ENCODE measurements around the gene PAPOLA. TPM values are rescaled to one million over a fixed set of nuclear protein-coding genes. Genes with fewer than 3 reads are reported as not detected.

The PAPOLA gene
- total RNA-seq, 6 experiments from 2014 or later, result 68.0 to 102 (median 88.1) TPM

GRCh38 chr14:96532632-96533031 is 30.4 kb downstream of the PAPOLA start:
- ATAC-seq (peak; percentile 49 to 82 (median 74)), DNase-seq (no peak)
- intact Hi-C loops (cut with DNase I), result no loop called here
- Histone ChIP-seq H3K27me3 (no peaks in the 10 kb centered on the region), H3K9me3 (no peaks in the 10 kb centered on the region), H3K27ac (peak overlapping the region in 2 of 3 donors; percentile 43 to 44), H3K4me3 (no peak overlapping the region), H3K4me1 (peaks cover 0 to 24% (median 0%) of the 10 kb centered on the region in 4 donors), H3K36me3 (peaks cover 0 to 28% (median 5%) of the 10 kb centered on the region in 4 donors)
- TF ChIP-seq POLR2A (IDR thresholded peaks at IDR 0.05), result no peak
- TF ChIP-seq, protein P1, sequence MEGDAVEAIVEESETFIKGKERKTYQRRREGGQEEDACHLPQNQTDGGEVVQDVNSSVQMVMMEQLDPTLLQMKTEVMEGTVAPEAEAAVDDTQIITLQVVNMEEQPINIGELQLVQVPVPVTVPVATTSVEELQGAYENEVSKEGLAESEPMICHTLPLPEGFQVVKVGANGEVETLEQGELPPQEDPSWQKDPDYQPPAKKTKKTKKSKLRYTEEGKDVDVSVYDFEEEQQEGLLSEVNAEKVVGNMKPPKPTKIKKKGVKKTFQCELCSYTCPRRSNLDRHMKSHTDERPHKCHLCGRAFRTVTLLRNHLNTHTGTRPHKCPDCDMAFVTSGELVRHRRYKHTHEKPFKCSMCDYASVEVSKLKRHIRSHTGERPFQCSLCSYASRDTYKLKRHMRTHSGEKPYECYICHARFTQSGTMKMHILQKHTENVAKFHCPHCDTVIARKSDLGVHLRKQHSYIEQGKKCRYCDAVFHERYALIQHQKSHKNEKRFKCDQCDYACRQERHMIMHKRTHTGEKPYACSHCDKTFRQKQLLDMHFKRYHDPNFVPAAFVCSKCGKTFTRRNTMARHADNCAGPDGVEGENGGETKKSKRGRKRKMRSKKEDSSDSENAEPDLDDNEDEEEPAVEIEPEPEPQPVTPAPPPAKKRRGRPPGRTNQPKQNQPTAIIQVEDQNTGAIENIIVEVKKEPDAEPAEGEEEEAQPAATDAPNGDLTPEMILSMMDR (IDR thresholded peaks at IDR 0.05), result no peak

GRCh38 chr14:96536807-96537206 is 34.6 kb downstream of the PAPOLA start:
- H3K9me3 ChIP-seq, result no peaks in the 10 kb centered on the region
- 86% methylated on average over 1 of the region's 1 CpG for WGBS (ENCODE audit: insufficient coverage, low coverage, low lambda C conversion rate, missing lambda C conversion rate)
- intact Hi-C loops (cut with DNase I), result no loop called here

DNA sequence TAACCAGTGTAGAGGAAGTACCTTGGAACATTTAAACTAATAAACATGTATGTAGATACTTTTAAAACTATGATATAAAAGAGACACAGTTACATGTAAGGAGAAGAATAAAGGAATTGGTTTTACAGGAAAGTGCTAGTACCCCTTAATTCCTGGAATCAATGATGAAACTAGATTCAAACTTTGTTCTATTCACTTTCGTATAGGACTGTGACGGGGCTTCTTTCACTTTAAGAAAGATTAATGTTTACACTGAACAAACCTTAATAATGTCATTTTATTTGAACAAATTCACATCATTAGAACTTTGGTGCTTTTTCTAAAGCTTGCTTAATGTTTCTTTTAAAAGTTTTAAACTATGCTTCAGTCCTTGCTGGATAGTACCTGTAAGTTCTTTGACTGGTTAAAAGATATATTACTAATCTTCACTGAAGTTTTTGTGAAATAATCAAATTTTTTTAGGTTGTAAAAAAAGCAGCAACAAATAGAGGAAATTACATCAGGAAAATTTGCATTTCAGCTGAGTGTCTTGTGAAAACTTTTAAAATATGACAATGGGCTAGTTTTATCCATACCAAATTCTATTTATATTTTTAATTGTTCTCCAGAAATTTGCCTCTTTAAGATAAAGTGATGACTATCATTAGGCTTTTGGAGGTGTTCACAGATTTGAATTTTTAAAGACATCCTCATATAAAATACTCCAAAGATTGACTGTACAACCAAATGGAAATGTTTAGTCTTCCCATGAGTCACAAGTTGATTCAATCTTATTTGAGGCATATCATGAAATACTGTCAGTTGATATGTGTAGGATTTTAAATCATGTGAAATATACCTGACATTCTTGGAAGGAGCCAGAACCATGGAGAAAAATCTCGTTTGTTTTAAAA is 36.2 kb downstream of the PAPOLA start:
- intact Hi-C loops (cut with DNase I), result no loop called here
- H3K27ac ChIP-seq, result peak overlapping the region; percentile 35 to 77 (median 52)
- H3K27me3 ChIP-seq, result no peaks in the 10 kb centered on the region
- ATAC-seq (peak; percentile 47 to 81 (median 78)), DNase-seq (no peak)
- H3K9me3 ChIP-seq, result no peaks in the 10 kb centered on the region
- H3K4me3 ChIP-seq, result peak overlapping the region in 2 of 3 donors; percentile 10 to 24
- peaks cover 0 to 16% (median 0%) of the 10 kb centered on the region in 4 donors for H3K4me1 ChIP-seq
- TF ChIP-seq, protein P1 (IDR thresholded peaks at IDR 0.05), result no peak
- no peak for TF ChIP-seq POLR2A (IDR thresholded peaks at IDR 0.05)
- WGBS (ENCODE audit: insufficient coverage, low coverage, low lambda C conversion rate, missing lambda C conversion rate), result 19% methylated on average over 3 of the region's 3 CpGs
- peaks cover 0 to 9% (median 3%) of the 10 kb centered on the region in 4 donors for H3K36me3 ChIP-seq

More at GRCh38 chr14:96536807-96537206, 34.6 kb downstream of the PAPOLA start:
- TF ChIP-seq POLR2A (IDR thresholded peaks at IDR 0.05), result no peak
- TF ChIP-seq, protein P1 (IDR thresholded peaks at IDR 0.05), result no peak
- H3K36me3 ChIP-seq, result peaks cover 0 to 16% (median 3%) of the 10 kb centered on the region in 4 donors
- peaks cover 0 to 30% (median 0%) of the 10 kb centered on the region in 4 donors for H3K4me1 ChIP-seq
- no peaks in the 10 kb centered on the region for H3K27me3 ChIP-seq
- H3K27ac ChIP-seq, result no peak overlapping the region
- H3K4me3 ChIP-seq, result no peak overlapping the region
- DNase-seq (no peak), ATAC-seq (no peak)

GRCh38 chr14:96538990-96539317 is 36.8 kb downstream of the PAPOLA start:
- Histone ChIP-seq H3K4me1 (peaks cover 0 to 16% (median 0%) of the 10 kb centered on the region in 4 donors), H3K9me3 (no peaks in the 10 kb centered on the region), H3K27me3 (no peaks in the 10 kb centered on the region), H3K4me3 (peak overlapping the region in 2 of 3 donors; percentile 1 to 24), H3K27ac (peak overlapping the region; percentile 35 to 77 (median 52)), H3K36me3 (peaks cover 0 to 6% (median 3%) of the 10 kb centered on the region in 4 donors)
- no peak for TF ChIP-seq POLR2A (IDR thresholded peaks at IDR 0.05)
- TF ChIP-seq, protein P1 (IDR thresholded peaks at IDR 0.05), result no peak
- DNase-seq (no peak), ATAC-seq (peak; percentile 41 to 76 (median 65))
- intact Hi-C loops (cut with DNase I), result no loop called here
- 23% methylated on average over 1 of the region's 1 CpG for WGBS (ENCODE audit: insufficient coverage, low coverage, low lambda C conversion rate, missing lambda C conversion rate)
